Subcutaneous adipose tissue (tissue), 4 donors: ENCODE measurements around the gene EPHB4. TPM values are rescaled to one million over a fixed set of nuclear protein-coding genes. Genes with fewer than 3 reads are reported as not detected.

Experiments used
- total RNA-seq, 4 donors: library from RNA; depleted of rRNA; stranded (reverse); fragments of >200 nt; gene quantifications; one replicate each; pipeline ENCODE4 v1.1.0, GENCODE V29; 2016
- TF ChIP-seq, protein P1 (sequence below): fragments of 450-650 bp; IDR thresholded peaks from one replicate; pipeline ENCODE4 v1.5.1; 2016; ENCODE audit warnings: low read depth, mild to moderate bottlenecking, control low read depth, antibody characterized with exemption, moderate library complexity

Gene EPHB4
- total RNA-seq, 4 donors from 2014 or later = 9.5 to 53.7 (median 14.7) TPM

DNA sequence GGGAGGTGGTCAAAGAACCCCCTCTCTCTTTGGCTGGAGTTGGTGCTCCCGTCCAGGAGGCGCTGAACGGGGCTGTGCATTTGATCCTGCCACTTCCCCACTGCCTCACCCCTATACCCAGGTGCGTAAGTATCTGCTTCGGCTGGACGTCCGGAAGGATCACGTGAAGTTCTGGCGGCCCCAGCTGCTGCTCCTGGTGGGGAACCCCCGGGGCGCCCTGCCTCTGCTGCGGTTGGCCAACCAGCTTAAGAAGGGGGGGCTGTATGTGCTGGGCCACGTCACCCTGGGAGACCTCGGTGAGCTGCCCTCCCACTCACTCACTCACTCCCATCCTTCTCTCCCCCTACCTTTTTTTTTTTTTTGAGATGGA is 34.3 kb upstream of the EPHB4 start:
- TF ChIP-seq, protein P1, sequence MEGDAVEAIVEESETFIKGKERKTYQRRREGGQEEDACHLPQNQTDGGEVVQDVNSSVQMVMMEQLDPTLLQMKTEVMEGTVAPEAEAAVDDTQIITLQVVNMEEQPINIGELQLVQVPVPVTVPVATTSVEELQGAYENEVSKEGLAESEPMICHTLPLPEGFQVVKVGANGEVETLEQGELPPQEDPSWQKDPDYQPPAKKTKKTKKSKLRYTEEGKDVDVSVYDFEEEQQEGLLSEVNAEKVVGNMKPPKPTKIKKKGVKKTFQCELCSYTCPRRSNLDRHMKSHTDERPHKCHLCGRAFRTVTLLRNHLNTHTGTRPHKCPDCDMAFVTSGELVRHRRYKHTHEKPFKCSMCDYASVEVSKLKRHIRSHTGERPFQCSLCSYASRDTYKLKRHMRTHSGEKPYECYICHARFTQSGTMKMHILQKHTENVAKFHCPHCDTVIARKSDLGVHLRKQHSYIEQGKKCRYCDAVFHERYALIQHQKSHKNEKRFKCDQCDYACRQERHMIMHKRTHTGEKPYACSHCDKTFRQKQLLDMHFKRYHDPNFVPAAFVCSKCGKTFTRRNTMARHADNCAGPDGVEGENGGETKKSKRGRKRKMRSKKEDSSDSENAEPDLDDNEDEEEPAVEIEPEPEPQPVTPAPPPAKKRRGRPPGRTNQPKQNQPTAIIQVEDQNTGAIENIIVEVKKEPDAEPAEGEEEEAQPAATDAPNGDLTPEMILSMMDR = no peak

DNA sequence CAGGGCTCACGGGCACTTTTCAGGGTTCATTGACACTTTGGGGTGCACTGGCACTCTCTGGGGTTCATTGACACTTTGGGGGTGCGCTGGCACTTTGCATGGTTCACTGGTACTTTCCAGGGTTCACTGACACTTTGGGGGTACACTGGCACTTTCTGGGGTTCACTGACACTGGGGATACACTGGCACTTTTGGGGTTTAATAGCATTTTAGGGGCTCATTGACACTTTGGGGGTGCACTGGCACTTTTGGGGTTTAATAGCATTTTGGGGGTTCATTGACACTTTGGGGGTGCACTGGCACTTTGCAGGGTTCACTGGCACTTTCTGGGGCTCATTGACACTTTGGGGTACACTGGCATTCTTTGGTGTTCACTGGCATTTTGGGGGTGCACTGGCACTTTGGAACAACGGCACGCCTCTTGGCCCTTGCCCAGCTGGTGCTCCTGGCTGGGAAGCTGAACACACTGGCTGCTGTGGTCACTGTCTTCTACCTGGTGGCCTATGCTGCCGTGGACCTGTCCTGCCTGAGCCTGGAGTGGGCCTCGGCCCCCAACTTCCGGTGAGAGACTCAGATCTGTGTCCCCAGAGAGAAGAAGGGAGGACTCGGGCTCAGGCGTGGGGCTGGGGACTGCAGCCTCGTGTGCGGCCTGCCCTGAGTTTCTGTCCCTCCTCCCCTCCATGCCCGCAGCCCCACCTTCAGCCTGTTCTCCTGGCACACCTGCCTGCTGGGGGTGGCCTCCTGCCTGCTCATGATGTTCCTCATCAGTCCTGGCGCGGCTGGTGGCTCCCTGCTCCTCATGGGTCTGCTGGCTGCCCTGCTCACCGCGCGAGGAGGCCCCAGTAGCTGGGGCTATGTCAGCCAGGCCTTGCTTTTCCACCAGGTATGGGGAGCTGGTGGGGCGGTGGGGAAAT is 33.6 kb upstream of the EPHB4 start:
- TF ChIP-seq, protein P1 = no peak

DNA sequence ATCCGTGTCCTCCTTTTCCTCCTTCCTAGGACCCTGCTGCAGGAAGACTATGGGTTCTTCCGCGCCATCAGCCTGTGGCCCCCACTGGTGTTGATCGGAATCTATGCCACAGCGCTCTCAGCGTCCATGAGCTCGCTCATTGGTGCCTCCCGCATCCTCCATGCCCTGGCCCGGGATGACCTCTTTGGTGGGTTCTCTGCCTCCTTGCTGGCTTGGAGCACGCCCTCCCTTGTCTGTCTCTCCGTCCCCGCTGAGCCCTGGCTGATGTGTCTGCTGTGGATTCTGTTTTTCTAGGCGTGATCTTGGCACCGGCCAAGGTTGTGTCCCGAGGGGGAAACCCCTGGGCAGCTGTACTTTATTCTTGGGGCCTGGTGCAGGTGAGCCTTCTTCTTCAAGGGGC is 32.5 kb upstream of the EPHB4 start:
- TF ChIP-seq, protein P1 = no peak

DNA sequence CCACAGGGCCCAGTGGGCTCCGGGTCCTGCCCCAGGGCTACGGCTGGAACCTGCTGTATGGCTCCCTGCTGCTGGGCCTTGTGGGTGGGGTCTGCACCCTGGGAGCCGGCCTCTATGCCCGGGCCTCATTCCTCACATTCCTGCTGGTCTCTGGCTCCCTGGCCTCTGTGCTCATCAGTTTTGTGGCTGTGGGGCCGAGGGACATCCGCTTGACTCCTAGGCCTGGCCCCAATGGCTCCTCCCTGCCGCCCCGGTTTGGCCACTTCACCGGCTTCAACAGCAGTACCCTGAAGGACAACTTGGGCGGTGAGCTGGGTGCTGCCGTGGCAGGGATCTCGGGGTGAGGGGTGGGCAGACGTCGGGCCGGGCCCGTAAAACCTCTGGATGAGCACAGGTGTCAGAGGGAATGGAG is 29.6 kb upstream of the EPHB4 start:
- TF ChIP-seq, protein P1 = no peak

DNA sequence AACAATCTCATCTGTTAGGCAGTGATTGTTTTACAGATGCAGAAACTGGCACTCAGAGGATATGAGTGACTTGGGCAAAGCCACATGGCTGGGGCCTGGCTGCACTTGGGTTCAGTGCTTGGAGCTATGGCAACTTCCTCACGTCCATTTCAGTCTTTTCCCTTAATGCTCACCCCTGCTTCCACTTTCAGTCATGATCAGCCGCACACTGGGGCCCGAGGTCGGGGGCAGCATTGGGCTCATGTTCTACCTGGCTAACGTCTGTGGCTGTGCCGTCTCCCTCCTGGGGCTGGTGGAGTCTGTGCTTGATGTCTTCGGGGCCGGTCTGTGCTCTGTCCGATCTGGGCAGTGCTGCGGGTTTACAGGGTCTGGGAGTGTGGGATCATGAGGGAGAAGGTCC is 28.2 kb upstream of the EPHB4 start:
- TF ChIP-seq, protein P1 = no peak

DNA sequence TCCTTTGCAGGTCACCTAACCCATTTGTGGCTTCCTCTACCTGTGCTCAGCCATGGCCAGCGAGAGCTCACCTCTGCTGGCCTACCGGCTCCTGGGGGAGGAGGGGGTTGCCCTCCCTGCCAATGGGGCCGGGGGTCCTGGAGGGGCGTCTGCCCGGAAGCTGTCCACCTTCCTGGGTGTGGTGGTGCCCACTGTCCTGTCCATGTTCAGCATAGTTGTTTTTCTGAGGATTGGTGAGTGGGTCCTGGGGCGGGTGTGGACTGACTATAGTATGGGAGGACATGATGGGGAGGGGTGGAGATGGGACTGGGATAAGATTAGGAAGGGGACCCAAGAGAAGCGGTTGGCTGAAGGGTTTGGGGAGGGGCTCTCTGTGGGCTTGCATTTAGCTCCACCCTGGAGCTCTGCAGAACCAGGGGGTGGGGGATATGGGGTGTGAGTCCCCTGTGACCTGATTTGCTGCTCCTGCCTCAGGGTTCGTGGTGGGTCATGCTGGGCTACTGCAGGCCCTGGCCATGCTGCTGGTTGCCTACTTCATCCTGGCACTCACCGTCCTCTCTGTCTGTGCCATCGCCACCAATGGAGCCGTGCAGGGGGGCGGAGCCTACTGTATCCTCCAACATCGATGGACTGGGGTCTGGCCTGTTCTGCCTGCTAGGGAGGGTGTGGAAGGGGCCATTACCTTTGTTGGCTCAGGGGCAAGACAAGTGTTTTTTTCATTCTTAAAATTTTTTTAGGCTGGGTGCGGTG is 27.0 kb upstream of the EPHB4 start:
- TF ChIP-seq, protein P1 = no peak
